Stimulated activated CD8-positive, alpha-beta memory T cell treated with anti-CD3 and anti-CD28 coated beads, Interleukin-12 subunit alpha, Interleukin-12 subunit beta, amount 100 ng/mL, for 24 hours (primary cell): ENCODE data around the gene RRM2.

ENCODE experiments used
- DNase-seq: peaks from one replicate; pipeline ENCODE4 v3.0.0-alpha.2; 2020; ENCODE audit errors: extremely low read depth

Gene RRM2

GRCh38 chr2:10151462-10151861 is 28.9 kb downstream of the RRM2 start:
- DNase-seq, result no peak

- no peak for DNase-seq
Observed at GRCh38 chr2:10157293-10157692, 34.8 kb downstream of the RRM2 start.

- DNase-seq, result no peak
Observed at GRCh38 chr2:10158681-10159080, 36.1 kb downstream of the RRM2 start.

- no peak for DNase-seq
Observed at GRCh38 chr2:10159086-10159485, 36.5 kb downstream of the RRM2 start.

- no peak for DNase-seq
Observed at GRCh38 chr2:10159581-10160131, 37.1 kb downstream of the RRM2 start.

- no peak for DNase-seq
Observed at GRCh38 chr2:10160203-10160955, 37.8 kb downstream of the RRM2 start.

- DNase-seq, result no peak
Observed at GRCh38 chr2:10161206-10161931, 38.8 kb downstream of the RRM2 start.

GRCh38 chr2:10161961-10162441 is 39.5 kb downstream of the RRM2 start:
- DNase-seq, result no peak

GRCh38 chr2:10162586-10163497 is 40.3 kb downstream of the RRM2 start:
- DNase-seq, result no peak

- DNase-seq, result no peak
Observed at GRCh38 chr2:10163498-10164486, 41.3 kb downstream of the RRM2 start.

- no peak for DNase-seq
Observed at GRCh38 chr2:10164601-10165000, 42.1 kb downstream of the RRM2 start.

GRCh38 chr2:10165282-10165681 is 42.7 kb downstream of the RRM2 start:
- DNase-seq, result no peak

- DNase-seq, result no peak
Observed at GRCh38 chr2:10165861-10166675, 43.5 kb downstream of the RRM2 start.

GRCh38 chr2:10166676-10167292 is 44.2 kb downstream of the RRM2 start:
- DNase-seq, result no peak

GRCh38 chr2:10167316-10167715 is 44.8 kb downstream of the RRM2 start:
- no peak for DNase-seq

GRCh38 chr2:10168221-10168620 is 45.7 kb downstream of the RRM2 start:
- DNase-seq, result no peak

GRCh38 chr2:10169053-10169578 is 46.6 kb downstream of the RRM2 start:
- no peak for DNase-seq

GRCh38 chr2:10169581-10169980 is 47.0 kb downstream of the RRM2 start:
- no peak for DNase-seq

- no peak for DNase-seq
Observed at GRCh38 chr2:10170256-10170655, 47.7 kb downstream of the RRM2 start.
